ENCODE data around the gene SSBP4. TPM values are rescaled to one million over a fixed set of nuclear protein-coding genes. Genes with fewer than 3 reads are reported as not detected.
A peak's percentile ranks its signal among the peaks of the same experiment; 100 is the strongest.

The SSBP4 gene
- polyA plus RNA-seq, 2 of the 4 experiments (the other 2 are of a cell fraction), result 6.9 to 43.2 TPM

DNA sequence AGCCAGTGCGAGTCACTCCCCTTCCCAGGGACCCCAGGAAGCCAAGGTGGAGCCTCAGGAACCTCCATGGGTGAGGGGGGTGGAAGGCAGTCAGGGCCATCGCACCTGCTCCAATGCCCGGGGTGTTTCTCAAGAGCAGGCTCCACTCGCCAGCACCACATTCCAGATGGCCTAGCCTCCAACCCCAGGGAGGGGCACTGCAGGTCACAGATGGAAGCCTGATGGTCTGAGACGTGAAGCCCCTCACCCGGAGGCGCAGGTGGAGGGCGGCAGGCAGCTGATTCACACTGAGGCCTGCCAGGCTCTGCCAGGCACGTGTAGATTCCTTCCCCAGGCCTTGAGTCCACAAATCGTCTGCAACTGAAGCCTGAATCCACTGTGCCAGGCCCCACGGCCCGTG is 41.7 kb downstream of the SSBP4 start:
- POLR2A ChIA-PET, result no interaction called here
- ATAC-seq, result no peak
- H3K4me2 ChIP-seq, result no peak overlapping the region

DNA sequence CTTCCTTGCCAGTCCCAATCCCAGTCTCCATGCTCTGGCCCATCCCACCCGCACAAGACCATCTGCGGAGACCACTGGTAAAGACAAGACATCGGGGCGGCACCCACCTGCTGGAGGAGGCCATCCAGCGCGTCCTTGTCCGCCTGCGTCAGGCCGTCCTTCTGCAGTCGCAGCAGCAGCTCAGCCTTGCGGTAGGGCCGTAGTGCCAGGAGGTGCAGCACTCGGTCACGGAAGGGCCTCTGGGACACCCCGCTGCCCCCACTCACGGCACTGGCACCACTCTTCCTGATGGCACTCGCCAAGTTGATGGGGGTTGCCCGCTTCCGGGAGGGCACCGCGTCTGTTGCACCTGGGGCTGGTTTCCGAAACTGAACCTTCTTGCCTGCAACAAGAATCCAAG is 42.3 kb downstream of the SSBP4 start:
- Histone ChIP-seq H3K27ac (no peak overlapping the region), H3K4me1 (peaks cover 29% of the 10 kb centered on the region), H3K4me2 (no peak overlapping the region), H3K4me3 (no peak overlapping the region), H3K9me3 (no peaks in the 10 kb centered on the region)
- TF ChIP-seq CEBPB (IDR thresholded peaks at IDR 0.05) (no peak), FOXS1 (CRISPR knock-in tag; IDR thresholded peaks at IDR 0.05) (no peak), HES2 (IDR thresholded peaks at IDR 0.05) (no peak), CBX8 (IDR thresholded peaks at IDR 0.05) (no peak), KDM5A (IDR thresholded peaks at IDR 0.05) (no peak), REST (IDR thresholded peaks at IDR 0.05) (no peak), ESRRA (IDR thresholded peaks at IDR 0.05; ENCODE audit: borderline replicate concordance, low read length) (no peak), HOXB13 (CRISPR knock-in tag; IDR thresholded peaks at IDR 0.05; ENCODE audit: low read depth) (no peak), EP300 (IDR thresholded peaks at IDR 0.05) (no peak)
- TF ChIP-seq, protein P1, sequence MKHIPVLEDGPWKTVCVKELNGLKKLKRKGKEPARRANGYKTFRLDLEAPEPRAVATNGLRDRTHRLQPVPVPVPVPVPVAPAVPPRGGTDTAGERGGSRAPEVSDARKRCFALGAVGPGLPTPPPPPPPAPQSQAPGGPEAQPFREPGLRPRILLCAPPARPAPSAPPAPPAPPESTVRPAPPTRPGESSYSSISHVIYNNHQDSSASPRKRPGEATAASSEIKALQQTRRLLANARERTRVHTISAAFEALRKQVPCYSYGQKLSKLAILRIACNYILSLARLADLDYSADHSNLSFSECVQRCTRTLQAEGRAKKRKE (CRISPR knock-in tag; IDR thresholded peaks at IDR 0.05; ENCODE audit: low read depth), result no peak
- TF ChIP-seq, protein P2, sequence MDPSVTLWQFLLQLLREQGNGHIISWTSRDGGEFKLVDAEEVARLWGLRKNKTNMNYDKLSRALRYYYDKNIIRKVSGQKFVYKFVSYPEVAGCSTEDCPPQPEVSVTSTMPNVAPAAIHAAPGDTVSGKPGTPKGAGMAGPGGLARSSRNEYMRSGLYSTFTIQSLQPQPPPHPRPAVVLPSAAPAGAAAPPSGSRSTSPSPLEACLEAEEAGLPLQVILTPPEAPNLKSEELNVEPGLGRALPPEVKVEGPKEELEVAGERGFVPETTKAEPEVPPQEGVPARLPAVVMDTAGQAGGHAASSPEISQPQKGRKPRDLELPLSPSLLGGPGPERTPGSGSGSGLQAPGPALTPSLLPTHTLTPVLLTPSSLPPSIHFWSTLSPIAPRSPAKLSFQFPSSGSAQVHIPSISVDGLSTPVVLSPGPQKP (IDR thresholded peaks at IDR 0.05; ENCODE audit: low read depth, low read length), result no peak
- ChIA-PET CTCF (interaction anchor here (0.6 to 11.5 kb wide), 29 partner anchors 8 to 1241 kb away, joined by 3 to 168 read pairs (median 4); partner anchors contain the start of genes ELL and KXD1), POLR2A (interaction anchor here (0.6 kb wide), 1 partner anchor 56 kb away, joined by 4 read pairs; no protein-coding TSS in a partner anchor)
- ATAC-seq, result no peak
- FAIRE-seq, result no peak
- DNase-seq (ENCODE audit: low read depth in 1 of 2, low spot score in 1 of 2), result no peak
- WGBS (ENCODE audit: missing lambda C conversion rate), result 76% methylated on average over 11 of the region's 22 CpGs

More for the DNA sequence above, 41.7 kb downstream of the SSBP4 start:
- Histone ChIP-seq H3K9me3 (no peaks in the 10 kb centered on the region), H3K4me3 (no peak overlapping the region), H3K27ac (peak overlapping the region in 1 of 2 experiments; percentile 1; a peak in 1 of 6 replicates), H3K4me1 (peaks cover 29% of the 10 kb centered on the region)
- 84% methylated on average over 2 of the region's 12 CpGs for WGBS (ENCODE audit: missing lambda C conversion rate)
- CTCF ChIA-PET, result interaction anchor here (0.8 to 11.5 kb wide), 12 partner anchors 9 to 376 kb away, joined by 3 to 168 read pairs (median 4); partner anchors contain the start of gene ELL
- TF ChIP-seq CHD4 (IDR thresholded peaks at IDR 0.05; ENCODE audit: borderline replicate concordance), result no peak
- no peak for TF ChIP-seq ZNF302 (CRISPR knock-in tag; IDR thresholded peaks at IDR 0.05)
- no peak for TF ChIP-seq KDM5A (IDR thresholded peaks at IDR 0.05)
- TF ChIP-seq, protein P3, sequence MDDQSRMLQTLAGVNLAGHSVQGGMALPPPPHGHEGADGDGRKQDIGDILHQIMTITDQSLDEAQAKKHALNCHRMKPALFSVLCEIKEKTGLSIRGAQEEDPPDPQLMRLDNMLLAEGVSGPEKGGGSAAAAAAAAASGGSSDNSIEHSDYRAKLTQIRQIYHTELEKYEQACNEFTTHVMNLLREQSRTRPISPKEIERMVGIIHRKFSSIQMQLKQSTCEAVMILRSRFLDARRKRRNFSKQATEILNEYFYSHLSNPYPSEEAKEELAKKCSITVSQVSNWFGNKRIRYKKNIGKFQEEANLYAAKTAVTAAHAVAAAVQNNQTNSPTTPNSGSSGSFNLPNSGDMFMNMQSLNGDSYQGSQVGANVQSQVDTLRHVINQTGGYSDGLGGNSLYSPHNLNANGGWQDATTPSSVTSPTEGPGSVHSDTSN (IDR thresholded peaks at IDR 0.05), result no peak
- no peak for TF ChIP-seq JUN (IDR thresholded peaks at IDR 0.05)
- TF ChIP-seq, protein P4, sequence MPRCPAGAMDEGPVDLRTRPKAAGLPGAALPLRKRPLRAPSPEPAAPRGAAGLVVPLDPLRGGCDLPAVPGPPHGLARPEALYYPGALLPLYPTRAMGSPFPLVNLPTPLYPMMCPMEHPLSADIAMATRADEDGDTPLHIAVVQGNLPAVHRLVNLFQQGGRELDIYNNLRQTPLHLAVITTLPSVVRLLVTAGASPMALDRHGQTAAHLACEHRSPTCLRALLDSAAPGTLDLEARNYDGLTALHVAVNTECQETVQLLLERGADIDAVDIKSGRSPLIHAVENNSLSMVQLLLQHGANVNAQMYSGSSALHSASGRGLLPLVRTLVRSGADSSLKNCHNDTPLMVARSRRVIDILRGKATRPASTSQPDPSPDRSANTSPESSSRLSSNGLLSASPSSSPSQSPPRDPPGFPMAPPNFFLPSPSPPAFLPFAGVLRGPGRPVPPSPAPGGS (IDR thresholded peaks at IDR 0.05), result no peak
- no peak for TF ChIP-seq BHLHE40 (IDR thresholded peaks at IDR 0.05; ENCODE audit: low read depth, low read length)
- TF ChIP-seq ZSCAN20 (CRISPR knock-in tag; IDR thresholded peaks at IDR 0.05), result no peak
- no peak for TF ChIP-seq RFX5 (IDR thresholded peaks at IDR 0.05)
- no peak for TF ChIP-seq EHMT2 (IDR thresholded peaks at IDR 0.05; ENCODE audit: low read depth)
- no peak for TF ChIP-seq MAFK (IDR thresholded peaks at IDR 0.05; ENCODE audit: partially characterized antibody)
- TF ChIP-seq HOXB13 (CRISPR knock-in tag; IDR thresholded peaks at IDR 0.05; ENCODE audit: low read depth), result no peak
- TF ChIP-seq, protein P2 (IDR thresholded peaks at IDR 0.05; ENCODE audit: low read depth, low read length), result no peak
- no peak for TF ChIP-seq RARB (CRISPR knock-in tag; IDR thresholded peaks at IDR 0.05)
- no peak for TF ChIP-seq SREBF2 (IDR thresholded peaks at IDR 0.05)
- no peak for TF ChIP-seq KDM1A (IDR thresholded peaks at IDR 0.05; ENCODE audit: low read depth)
- no peak for TF ChIP-seq NR3C1 (IDR thresholded peaks at IDR 0.05)
- no peak for TF ChIP-seq CBX2 (IDR thresholded peaks at IDR 0.05; ENCODE audit: borderline replicate concordance, low read depth)
- TF ChIP-seq ZFP36 (IDR thresholded peaks at IDR 0.05; ENCODE audit: borderline replicate concordance, partially characterized antibody), result no peak
- TF ChIP-seq FOSB (CRISPR knock-in tag; IDR thresholded peaks at IDR 0.05), result no peak
- no peak for FAIRE-seq
- DNase-seq (ENCODE audit: low read depth in 1 of 2, low spot score in 1 of 2), result no peak
